Kidney epithelial cell (primary cell): Measurements from ENCODE around the gene PEX5. TPM values are rescaled to one million over a fixed set of nuclear protein-coding genes. Genes with fewer than 3 reads are reported as not detected.

Source experiments
- DNase-seq: peaks from one replicate; pipeline ENCODE4 v3.0.0-alpha.2; 2010; ENCODE audit warnings: low read depth
- H3K27me3 ChIP-seq: 2 replicates; pipeline ENCODE4 v1.6.0; 2011; ENCODE audit warnings: low read length; ENCODE audit not compliant: control insufficient read depth, insufficient read depth
- H3K36me3 ChIP-seq: 2 replicates; pipeline ENCODE4 v1.5.1; 2011; ENCODE audit warnings: low read length; ENCODE audit not compliant: control insufficient read depth, insufficient read depth
- H3K4me3 ChIP-seq: 2 replicates; pipeline ENCODE4 v1.5.1; 2011; ENCODE audit warnings: low read depth, mild to moderate bottlenecking, control low read depth, low read length
- total RNA-seq: library from RNA; depleted of rRNA; stranded (reverse); fragments of >200 nt; gene quantifications from 2 replicates; pipeline ENCODE4 v1.2.3, GENCODE V29; 2015
- TF ChIP-seq, protein P1 (sequence below): IDR thresholded peaks from 2 replicates; pipeline ENCODE4 v1.5.1; 2011; ENCODE audit warnings: mild to moderate bottlenecking, moderate library complexity, low read length, control low read depth, inconsistent platforms; ENCODE audit not compliant: insufficient read depth, poor library complexity, severe bottlenecking

The PEX5 gene
- 25.0 and 32.1 TPM in 2 replicates for total RNA-seq

GRCh38 chr12:7189398-7190267 is at the start of gene PEX5:
TSS of gene PEX5 (plus strand) at chr12:7189686. CDS start at chr12:7190378, 692 bp downstream.
- peak; percentile 89 for DNase-seq
- H3K36me3 ChIP-seq: peaks cover 2% of the 10 kb centered on the region
- H3K27me3 ChIP-seq: no peaks in the 10 kb centered on the region
- TF ChIP-seq, protein P1, sequence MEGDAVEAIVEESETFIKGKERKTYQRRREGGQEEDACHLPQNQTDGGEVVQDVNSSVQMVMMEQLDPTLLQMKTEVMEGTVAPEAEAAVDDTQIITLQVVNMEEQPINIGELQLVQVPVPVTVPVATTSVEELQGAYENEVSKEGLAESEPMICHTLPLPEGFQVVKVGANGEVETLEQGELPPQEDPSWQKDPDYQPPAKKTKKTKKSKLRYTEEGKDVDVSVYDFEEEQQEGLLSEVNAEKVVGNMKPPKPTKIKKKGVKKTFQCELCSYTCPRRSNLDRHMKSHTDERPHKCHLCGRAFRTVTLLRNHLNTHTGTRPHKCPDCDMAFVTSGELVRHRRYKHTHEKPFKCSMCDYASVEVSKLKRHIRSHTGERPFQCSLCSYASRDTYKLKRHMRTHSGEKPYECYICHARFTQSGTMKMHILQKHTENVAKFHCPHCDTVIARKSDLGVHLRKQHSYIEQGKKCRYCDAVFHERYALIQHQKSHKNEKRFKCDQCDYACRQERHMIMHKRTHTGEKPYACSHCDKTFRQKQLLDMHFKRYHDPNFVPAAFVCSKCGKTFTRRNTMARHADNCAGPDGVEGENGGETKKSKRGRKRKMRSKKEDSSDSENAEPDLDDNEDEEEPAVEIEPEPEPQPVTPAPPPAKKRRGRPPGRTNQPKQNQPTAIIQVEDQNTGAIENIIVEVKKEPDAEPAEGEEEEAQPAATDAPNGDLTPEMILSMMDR: no peak
- peak within 1 kb of the TSS; percentile 95 for H3K4me3 ChIP-seq

GRCh38 chr12:7141351-7142005 is 48.0 kb upstream of the PEX5 start:
- DNase-seq: no peak
- Histone ChIP-seq H3K36me3 (no peaks in the 10 kb centered on the region), H3K4me3 (no peak overlapping the region), H3K27me3 (no peaks in the 10 kb centered on the region)
- TF ChIP-seq, protein P1: no peak

DNA sequence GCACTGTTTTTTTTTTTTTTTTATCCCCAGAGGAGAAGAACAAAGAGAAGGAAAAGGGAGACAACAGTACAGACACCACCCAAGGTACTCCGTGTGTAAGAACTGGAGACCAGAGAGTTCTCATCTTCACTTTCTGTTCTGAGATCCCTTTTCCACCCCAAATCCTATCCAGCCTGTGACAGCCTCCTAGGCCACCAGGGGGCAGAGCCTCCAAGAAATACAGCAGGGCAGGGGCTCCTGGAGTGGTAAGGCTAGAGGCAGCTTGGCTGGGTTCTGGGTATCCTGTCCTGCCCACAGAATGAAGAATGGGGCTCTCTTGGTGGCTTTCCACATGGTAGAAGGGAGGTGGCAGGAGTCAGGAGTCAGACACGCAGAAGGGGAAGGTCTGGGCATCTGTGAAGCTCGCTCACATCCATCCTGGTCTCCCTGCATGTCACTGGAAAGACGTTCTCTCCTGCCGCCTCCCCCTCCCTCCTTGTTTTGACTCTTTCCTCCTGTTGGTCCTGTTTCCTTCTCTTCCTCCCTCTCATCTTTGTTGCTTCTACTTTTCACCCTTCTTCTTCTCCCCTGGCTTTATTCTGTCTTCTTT is 47.3 kb upstream of the PEX5 start:
- Histone ChIP-seq H3K36me3 (no peaks in the 10 kb centered on the region), H3K27me3 (no peaks in the 10 kb centered on the region), H3K4me3 (no peak overlapping the region)
- TF ChIP-seq, protein P1: peak; percentile 42
- no peak for DNase-seq

- Histone ChIP-seq H3K36me3 (no peaks in the 10 kb centered on the region), H3K27me3 (no peaks in the 10 kb centered on the region), H3K4me3 (no peak overlapping the region)
- TF ChIP-seq, protein P1: no peak
- no peak for DNase-seq
Observed at GRCh38 chr12:7142809-7143465, 46.5 kb upstream of the PEX5 start.

DNA sequence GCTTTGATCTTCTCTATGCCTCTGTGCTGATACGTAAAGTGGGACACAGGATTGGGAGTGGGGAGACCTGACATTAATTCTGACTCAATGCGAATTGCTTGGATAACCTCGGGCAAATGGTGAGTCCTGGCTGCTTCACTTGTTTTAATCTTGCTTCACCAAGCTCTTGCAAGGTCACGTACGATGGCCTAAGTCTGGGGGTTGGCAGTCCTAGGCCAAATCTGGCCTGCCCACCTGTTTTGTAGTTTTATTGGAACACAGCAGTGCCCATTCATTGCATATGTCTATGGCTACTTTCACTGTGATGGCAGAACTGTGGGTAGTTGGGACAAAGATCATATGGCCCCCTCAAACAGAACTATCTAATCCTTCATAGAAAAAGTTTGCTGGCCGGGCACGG is 45.9 kb upstream of the PEX5 start:
- Histone ChIP-seq H3K36me3 (no peaks in the 10 kb centered on the region), H3K27me3 (no peaks in the 10 kb centered on the region), H3K4me3 (no peak overlapping the region)
- no peak for DNase-seq
- TF ChIP-seq, protein P1: no peak
